HepG2 (cell line): Measurements from ENCODE around the gene SRCIN1. TPM values are rescaled to one million over a fixed set of nuclear protein-coding genes. Genes with fewer than 3 reads are reported as not detected.

Experiments used
- BCL3 ChIP-seq: sonication (generic); formaldehyde crosslinking; IDR thresholded peaks from 2 replicates; pipeline ENCODE4 v1.5.1; 2020; ENCODE audit warnings: mild to moderate bottlenecking, missing genetic modification reagents, moderate library complexity
- HNRNPH1 ChIP-seq: fragments of 200-400 bp; formaldehyde crosslinking; optimal IDR thresholded peaks from 2 replicates; pipeline ENCODE3; 2017; ENCODE audit warnings: mild to moderate bottlenecking, low read depth, low read length
- IRX3 ChIP-seq: sonication (generic); formaldehyde crosslinking; IDR thresholded peaks from 2 replicates; pipeline ENCODE4 v1.8.1; 2023; ENCODE audit warnings: mild to moderate bottlenecking, low read depth, missing genetic modification reagents, borderline replicate concordance
- KLF12 ChIP-seq: sonication (generic); formaldehyde crosslinking; IDR thresholded peaks from 2 replicates; pipeline ENCODE4 v1.4.0; 2020; ENCODE audit warnings: missing genetic modification reagents, borderline replicate concordance
- POLR2A ChIP-seq, 2 experiments: IDR thresholded peaks; 2 replicates each; pipeline ENCODE4 v1.6.1; 2011; ENCODE audit warnings: low read depth in 2 of 2, low read length in 2 of 2, mild to moderate bottlenecking in 1 of 2, moderate library complexity in 1 of 2; ENCODE audit not compliant: insufficient read depth in 1 of 2
- PPARG ChIP-seq: conservative IDR thresholded peaks from 2 replicates; pipeline ENCODE4 v1.6.1; 2016; ENCODE audit warnings: missing biosample characterization, missing genetic modification reagents
- RFXAP ChIP-seq: sonication (generic); formaldehyde crosslinking; IDR thresholded peaks from 2 replicates; pipeline ENCODE4 v1.4.0; 2020; ENCODE audit warnings: missing genetic modification reagents, borderline replicate concordance
- SRSF1 ChIP-seq: fragments of 200-400 bp; formaldehyde crosslinking; optimal IDR thresholded peaks from 2 replicates; pipeline ENCODE3; 2017; ENCODE audit warnings: mild to moderate bottlenecking, low read depth, low read length, moderate library complexity
- SRSF4 ChIP-seq: fragments of 200-400 bp; formaldehyde crosslinking; IDR thresholded peaks from one replicate; pipeline ENCODE4 v1.6.1; 2018; ENCODE audit warnings: mild to moderate bottlenecking, low read depth, low read length, moderate library complexity; ENCODE audit not compliant: poor library complexity, severe bottlenecking
- ZBTB7A ChIP-seq: sonication (generic); formaldehyde crosslinking; IDR thresholded peaks from 2 replicates; pipeline ENCODE4 v1.8.0; 2022; ENCODE audit warnings: mild to moderate bottlenecking, missing genetic modification reagents
- ZHX2 ChIP-seq, 2 experiments: sonication (generic) in 1 of 2; formaldehyde crosslinking in 1 of 2; IDR thresholded peaks; 2 replicates each; pipeline versions ENCODE4 v1.6.1 to v1.9.0; 2014 to 2022; ENCODE audit warnings: antibody characterized with exemption in 1 of 2, borderline replicate concordance in 1 of 2, inconsistent platforms in 1 of 2, low read depth in 1 of 2, missing genetic modification reagents in 1 of 2
- ZNF124 ChIP-seq: sonication (generic); formaldehyde crosslinking; IDR thresholded peaks from 2 replicates; pipeline ENCODE4 v1.4.0; 2020; ENCODE audit warnings: missing genetic modification reagents
- ZNF136 ChIP-seq: sonication (generic); formaldehyde crosslinking; IDR thresholded peaks from 2 replicates; pipeline ENCODE4 v1.8.1; 2022; ENCODE audit warnings: low read depth, mild to moderate bottlenecking, moderate library complexity, missing genetic modification reagents
- ZNF225 ChIP-seq: sonication (generic); formaldehyde crosslinking; IDR thresholded peaks from 2 replicates; pipeline ENCODE4 v1.4.0; 2020; ENCODE audit warnings: mild to moderate bottlenecking, missing genetic modification reagents
- ZNF567 ChIP-seq: sonication (generic); formaldehyde crosslinking; IDR thresholded peaks from 2 replicates; pipeline ENCODE4 v1.8.1; 2023; ENCODE audit warnings: mild to moderate bottlenecking, missing genetic modification reagents, borderline replicate concordance
- ZNF607 ChIP-seq: sonication (generic); formaldehyde crosslinking; IDR thresholded peaks from 2 replicates; pipeline ENCODE4 v1.5.1; 2020; ENCODE audit warnings: missing genetic modification reagents, mild to moderate bottlenecking, borderline replicate concordance
- ZNF614 ChIP-seq: IDR thresholded peaks from 2 replicates; pipeline ENCODE4 v1.6.1; 2018; ENCODE audit warnings: missing biosample characterization, missing genetic modification reagents, inconsistent platforms, borderline replicate concordance
- ZNF761 ChIP-seq: sonication (generic); formaldehyde crosslinking; conservative IDR thresholded peaks from 2 replicates; pipeline ENCODE4 v1.4.0; 2020; ENCODE audit warnings: mild to moderate bottlenecking, missing genetic modification reagents
- ZNF800 ChIP-seq: sonication (generic); formaldehyde crosslinking; IDR thresholded peaks from 2 replicates; pipeline ENCODE4 v1.4.0; 2020; ENCODE audit warnings: missing genetic modification reagents
- ZNF891 ChIP-seq: sonication (generic); formaldehyde crosslinking; IDR thresholded peaks from 2 replicates; pipeline ENCODE4 v1.5.0; 2020; ENCODE audit warnings: mild to moderate bottlenecking, missing genetic modification reagents
- polyA plus RNA-seq, 8 experiments: library from polyadenylated mRNA; depleted of rRNA in 3 of 8; stranded (reverse) in 7 of 8; unstranded in 1 of 8; fragments of >200 nt; fragmentation: Illumina TruSeq in 4 of 8; extraction: Trizol in 4 of 8; gene quantifications; 2 replicates each; pipeline versions ENCODE4 v1.2.1 to v1.2.3, GENCODE V29; 2011 to 2016; ENCODE audit warnings: low read depth in 4 of 8, missing spikeins in 1 of 8, mixed read lengths in 1 of 8; ENCODE audit not compliant: insufficient read depth in 1 of 8
- total RNA-seq, 5 experiments: library from RNA; depleted of rRNA; stranded (reverse); fragments of >200 nt; fragmentation: Illumina TruSeq; extraction: Trizol; gene quantifications; 2 replicates each; pipeline ENCODE4 v1.2.3, GENCODE V29; 2016; ENCODE audit warnings: low read depth in 1 of 5

SRCIN1 gene
- total and polyA plus RNA-seq, 2 of the 13 experiments (the other 11 are each of a cell fraction or from before 2014, with no cell fraction given): 1.2 to 9.6 TPM

- no peak for TF ChIP-seq ZHX2 (IDR thresholded peaks at IDR 0.05; ENCODE audit: low read depth)
- no peak for TF ChIP-seq ZHX2 (CRISPR knock-in tag; IDR thresholded peaks at IDR 0.05; ENCODE audit: borderline replicate concordance)
- no peak for TF ChIP-seq RFXAP (CRISPR knock-in tag)
- TF ChIP-seq ZNF761 (CRISPR knock-in tag): no peak; the same call in 1 of the 2 replicates
- TF ChIP-seq PPARG (CRISPR knock-in tag): peak; percentile 93
- 0 out of 2 replicates have a peak, but pooled peaks have one; percentile 47 for TF ChIP-seq IRX3 (CRISPR knock-in tag)
- TF ChIP-seq KLF12 (CRISPR knock-in tag): no peak
- TF ChIP-seq SRSF4: no peak
- no peak for TF ChIP-seq HNRNPH1
- TF ChIP-seq POLR2A (IDR thresholded peaks at IDR 0.05; ENCODE audit: insufficient read depth in 1 of 2, low read depth in 2 of 2, low read length in 2 of 2): peak in 1 of 2 experiments; percentile 71; a peak in 3 of 4 replicates
- peak; percentile 20; the same call in 1 of the 2 replicates for TF ChIP-seq ZNF891
- TF ChIP-seq ZNF124 (CRISPR knock-in tag): peak; percentile 98
- peak; percentile 67; the same call in 1 of the 2 replicates for TF ChIP-seq BCL3
- peak; percentile 95 for TF ChIP-seq ZNF607 (CRISPR knock-in tag)
- no peak for TF ChIP-seq ZNF800 (CRISPR knock-in tag)
- no peak for TF ChIP-seq SRSF1
- TF ChIP-seq ZBTB7A (CRISPR knock-in tag): peak; percentile 90
- peak; percentile 18; the same call in 1 of the 2 replicates for TF ChIP-seq ZNF225 (CRISPR knock-in tag)
- TF ChIP-seq ZNF567 (CRISPR knock-in tag): no peak; the same call in 1 of the 2 replicates
- peak; percentile 93 for TF ChIP-seq ZNF614 (CRISPR knock-in tag)
- TF ChIP-seq ZNF136 (CRISPR knock-in tag): peak; percentile 51; the same call in 1 of the 2 replicates
These were observed 15.0 kb upstream of the SRCIN1 start (continued) for GRCh38 chr17:38620551-38621277.
